ENCODE data around the gene ARMC9.
"Not testable (repeated sequence)": the region's sequence is repeated elsewhere in the genome, so short reads cannot be mapped to it uniquely, and the experiment has no call there.

DNA sequence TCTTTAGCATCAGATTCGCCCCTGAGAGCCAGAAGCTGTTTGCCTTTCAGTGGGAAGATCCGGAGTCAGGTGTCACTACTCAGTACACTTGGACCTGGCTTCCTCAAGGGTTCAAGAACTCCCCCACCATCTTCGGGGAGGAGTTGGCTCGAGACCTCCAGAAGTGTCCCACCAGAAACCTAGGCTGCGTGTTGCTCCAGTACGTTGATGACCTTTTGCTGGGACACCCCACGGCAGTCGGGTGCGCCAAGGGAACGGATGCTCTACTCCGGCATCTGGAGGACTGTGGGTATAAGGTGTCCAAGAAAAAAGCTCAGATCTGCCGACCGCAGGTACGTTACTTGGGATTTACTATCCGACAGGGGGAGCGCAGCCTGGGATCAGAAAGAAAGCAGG lies 205.8 kb downstream of the ARMC9 start:
- TF ChIP-seq ZNF174, ZNF133, ZNF558, ZNF544 (tag by site-specific recombination; IDR thresholded peaks at IDR 0.05): not testable (repeated sequence)
- TF ChIP-seq, protein P1, sequence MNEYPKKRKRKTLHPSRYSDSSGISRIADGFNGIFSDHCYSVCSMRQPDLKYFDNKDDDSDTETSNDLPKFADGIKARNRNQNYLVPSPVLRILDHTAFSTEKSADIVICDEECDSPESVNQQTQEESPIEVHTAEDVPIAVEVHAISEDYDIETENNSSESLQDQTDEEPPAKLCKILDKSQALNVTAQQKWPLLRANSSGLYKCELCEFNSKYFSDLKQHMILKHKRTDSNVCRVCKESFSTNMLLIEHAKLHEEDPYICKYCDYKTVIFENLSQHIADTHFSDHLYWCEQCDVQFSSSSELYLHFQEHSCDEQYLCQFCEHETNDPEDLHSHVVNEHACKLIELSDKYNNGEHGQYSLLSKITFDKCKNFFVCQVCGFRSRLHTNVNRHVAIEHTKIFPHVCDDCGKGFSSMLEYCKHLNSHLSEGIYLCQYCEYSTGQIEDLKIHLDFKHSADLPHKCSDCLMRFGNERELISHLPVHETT (tag by site-specific recombination; IDR thresholded peaks at IDR 0.05): not testable (repeated sequence)
